K562 (cell line): ENCODE measurements around the gene ZNF544. TPM values are rescaled to one million over a fixed set of nuclear protein-coding genes. Genes with fewer than 3 reads are reported as not detected.

Source experiments
- BCL6 ChIP-seq: fragments of 250-450 bp; sonication (Bioruptor Pico); IDR thresholded peaks from 2 replicates; pipeline ENCODE4 v1.4.0; 2020
- EZH2 ChIP-seq: IDR thresholded peaks from 2 replicates; pipeline ENCODE4 v1.6.1; 2012; ENCODE audit warnings: low read depth, mild to moderate bottlenecking, inconsistent platforms, low read length, borderline replicate concordance
- FOSL1 ChIP-seq: fragments of 200-800 bp; sonication (Bioruptor generic); conservative IDR thresholded peaks from 2 replicates; pipeline ENCODE4 v1.6.1; 2016; ENCODE audit warnings: missing genetic modification characterization, missing compliant biosample characterization
- FOXA3 ChIP-seq, 2 experiments: fragments of 450-650 bp in 1 of 2; sonication (generic) in 1 of 2; formaldehyde crosslinking; IDR thresholded peaks in 1 of 2; conservative IDR thresholded peaks in 1 of 2; 2 replicates each; pipeline versions ENCODE4 v1.4.0 to v1.8.0; 2020 to 2022; ENCODE audit warnings: mild to moderate bottlenecking in 2 of 2, missing genetic modification reagents in 1 of 2
- MEF2A ChIP-seq: IDR thresholded peaks from 2 replicates; pipeline ENCODE4 v1.6.1; 2011; ENCODE audit warnings: low read depth, mild to moderate bottlenecking, low read length, moderate library complexity; ENCODE audit not compliant: control insufficient read depth
- MYBL2 ChIP-seq, 2 experiments: fragments of 450-650 bp in 1 of 2; sonication (generic) in 1 of 2; formaldehyde crosslinking in 1 of 2; IDR thresholded peaks; 2 replicates each; pipeline versions ENCODE4 v1.6.1 to v1.8.1; 2017 to 2022; ENCODE audit warnings: borderline replicate concordance in 1 of 2, inconsistent platforms in 1 of 2, low read depth in 1 of 2, mild to moderate bottlenecking in 1 of 2, missing genetic modification reagents in 1 of 2, moderate library complexity in 1 of 2
- MYNN ChIP-seq, 2 experiments: sonication (generic); formaldehyde crosslinking in 1 of 2; IDR thresholded peaks; 2 replicates each; pipeline versions ENCODE4 v1.5.0 to v1.6.1; 2016 to 2020; ENCODE audit warnings: antibody characterized with exemption in 1 of 2, missing genetic modification reagents in 1 of 2
- PCBP1 ChIP-seq: fragments of 200-400 bp; formaldehyde crosslinking; IDR thresholded peaks from 2 replicates; pipeline ENCODE4 v1.6.1; 2018; ENCODE audit warnings: mild to moderate bottlenecking, low read depth, low read length; ENCODE audit not compliant: poor library complexity, severe bottlenecking
- PHB2 ChIP-seq: fragments of 450-650 bp; IDR thresholded peaks from 2 replicates; pipeline ENCODE4 v1.6.1; 2017; ENCODE audit warnings: low read depth
- PRMT5 ChIP-seq: sonication (generic); formaldehyde crosslinking; IDR thresholded peaks from 2 replicates; pipeline ENCODE4 v1.5.0; 2020; ENCODE audit warnings: missing genetic modification reagents
- RAD51 ChIP-seq: fragments of 450-650 bp; IDR thresholded peaks from 2 replicates; pipeline ENCODE4 v1.7.1; 2016; ENCODE audit warnings: low read depth, mild to moderate bottlenecking, borderline replicate concordance
- RHOXF2B ChIP-seq: fragments of 250-450 bp; sonication (Bioruptor Pico); conservative IDR thresholded peaks from 2 replicates; pipeline ENCODE4 v1.5.1; 2021
- SLC30A9 ChIP-seq: fragments of 250-450 bp; sonication (Bioruptor Pico); IDR thresholded peaks from 2 replicates; pipeline ENCODE4 v1.8.0; 2022; ENCODE audit warnings: mild to moderate bottlenecking, moderate library complexity
- polyA plus RNA-seq, 8 experiments: library from polyadenylated mRNA; depleted of rRNA in 4 of 8; stranded (reverse) in 5 of 8; unstranded in 3 of 8; fragments of >200 nt; fragmentation: Nextera tagmentation in 2 of 8; fragmentation: Illumina TruSeq in 1 of 8; extraction: Ambion mirVana in 2 of 8; extraction: Trizol in 1 of 8; gene quantifications; 2 replicates each; pipeline versions ENCODE4 v1.2.1 to v1.2.3, GENCODE V29; 2011 to 2014; ENCODE audit warnings: inconsistent platforms in 1 of 8, missing spikeins in 1 of 8
- total RNA-seq, 7 experiments: library from RNA; depleted of rRNA in 6 of 7; stranded (reverse); fragments of >200 nt in 6 of 7; fragmentation: Illumina TruSeq in 2 of 7; extraction: Trizol in 2 of 7; gene quantifications; 2 replicates each; pipeline versions ENCODE4 v1.2.1 to v1.2.3, GENCODE V29; 2011 to 2021; ENCODE audit warnings: low replicate concordance in 1 of 7
- TF ChIP-seq, protein P1 (sequence below): sonication (generic); formaldehyde crosslinking; IDR thresholded peaks from 2 replicates; pipeline ENCODE4 v1.8.0; 2022; ENCODE audit warnings: mild to moderate bottlenecking, missing genetic modification reagents
- TF ChIP-seq, protein P2 (sequence below): fragments of 450-650 bp; formaldehyde crosslinking; IDR thresholded peaks from 2 replicates; pipeline ENCODE4 v1.4.0; 2020; ENCODE audit warnings: mild to moderate bottlenecking, moderate library complexity
- TF ChIP-seq, protein P3 (sequence below): fragments of 250-450 bp; sonication (Bioruptor Pico); IDR thresholded peaks from 2 replicates; pipeline ENCODE4 v1.5.0; 2020; ENCODE audit warnings: mild to moderate bottlenecking, borderline replicate concordance
- TF ChIP-seq, protein P4 (sequence below): fragments of 250-450 bp; sonication (Bioruptor Pico); IDR thresholded peaks from 2 replicates; pipeline ENCODE4 v1.8.0; 2021; ENCODE audit warnings: mild to moderate bottlenecking, moderate library complexity

Gene ZNF544
- total and polyA plus RNA-seq, 9 of the 15 experiments (the other 6 are each of a cell fraction or from before 2014, with no cell fraction given), result 23.6 to 59.0 (median 41.4) TPM

DNA sequence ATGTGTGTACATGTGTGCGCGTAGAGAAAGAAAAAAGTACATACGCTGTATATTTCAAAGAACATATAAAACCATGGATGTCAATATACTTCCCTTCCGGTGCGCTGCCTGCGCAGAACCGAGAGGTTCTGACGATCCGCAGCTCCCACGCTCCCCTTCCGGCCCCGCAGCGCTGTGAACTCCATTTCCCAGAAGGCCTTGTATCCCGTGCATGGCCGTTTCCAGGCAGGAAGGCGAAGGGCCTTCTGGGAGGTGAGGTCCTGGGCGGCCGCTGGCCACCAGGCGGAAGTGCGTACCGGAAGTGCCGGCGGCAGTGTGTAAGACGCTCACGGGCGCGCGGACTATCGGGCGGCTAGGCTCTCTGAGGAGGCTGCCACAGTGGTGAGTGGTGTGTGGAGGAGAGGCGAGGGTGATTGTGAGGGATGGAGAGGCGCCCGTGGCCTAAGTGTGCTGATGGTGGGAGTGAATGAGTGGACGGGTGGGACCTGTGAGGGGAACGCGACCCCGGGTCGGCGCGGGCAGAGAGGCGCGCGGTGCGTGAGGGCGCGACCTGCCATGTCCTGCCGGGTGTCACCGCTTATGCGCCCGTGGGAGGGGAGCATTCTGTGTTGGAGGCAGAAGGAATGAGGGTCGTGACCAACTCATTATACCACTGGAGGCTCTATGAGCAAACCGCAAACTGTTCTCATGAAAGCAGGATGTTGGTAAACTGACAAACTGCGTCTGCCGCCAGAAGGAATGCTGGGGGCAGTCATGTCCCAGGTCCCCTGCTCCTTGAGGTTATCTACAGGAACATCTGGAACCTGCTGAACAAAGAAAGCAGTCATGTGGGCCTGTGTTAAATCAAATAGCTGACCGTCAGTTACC lies 76.6 kb downstream of the ZNF544 start, which contains the start of gene ERVK3-1 (continued):
- TF ChIP-seq MYBL2 (IDR thresholded peaks at IDR 0.05; ENCODE audit: low read depth) (no peak), MYBL2 (CRISPR knock-in tag; IDR thresholded peaks at IDR 0.05; ENCODE audit: borderline replicate concordance) (no peak), PCBP1 (no peak), FOXA3 (CRISPR knock-in tag; conservative IDR thresholded peaks at IDR 0.05 in 1 of 2, IDR thresholded peaks at IDR 0.05 in 1 of 2) (peak in 1 of 2 experiments; percentile 65; a peak in 2 of 4 replicates), SLC30A9 (CRISPR knock-in tag) (no peak), PRMT5 (CRISPR knock-in tag) (no peak), RHOXF2B (CRISPR knock-in tag) (no peak), RAD51 (no peak), MYNN (IDR thresholded peaks at IDR 0.05) (no peak), MYNN (CRISPR knock-in tag; IDR thresholded peaks at IDR 0.05) (no peak), PHB2 (no peak), FOSL1 (tag) (no peak), BCL6 (CRISPR knock-in tag) (no peak), MEF2A (no peak), EZH2 (no peak)
- TF ChIP-seq, protein P1, sequence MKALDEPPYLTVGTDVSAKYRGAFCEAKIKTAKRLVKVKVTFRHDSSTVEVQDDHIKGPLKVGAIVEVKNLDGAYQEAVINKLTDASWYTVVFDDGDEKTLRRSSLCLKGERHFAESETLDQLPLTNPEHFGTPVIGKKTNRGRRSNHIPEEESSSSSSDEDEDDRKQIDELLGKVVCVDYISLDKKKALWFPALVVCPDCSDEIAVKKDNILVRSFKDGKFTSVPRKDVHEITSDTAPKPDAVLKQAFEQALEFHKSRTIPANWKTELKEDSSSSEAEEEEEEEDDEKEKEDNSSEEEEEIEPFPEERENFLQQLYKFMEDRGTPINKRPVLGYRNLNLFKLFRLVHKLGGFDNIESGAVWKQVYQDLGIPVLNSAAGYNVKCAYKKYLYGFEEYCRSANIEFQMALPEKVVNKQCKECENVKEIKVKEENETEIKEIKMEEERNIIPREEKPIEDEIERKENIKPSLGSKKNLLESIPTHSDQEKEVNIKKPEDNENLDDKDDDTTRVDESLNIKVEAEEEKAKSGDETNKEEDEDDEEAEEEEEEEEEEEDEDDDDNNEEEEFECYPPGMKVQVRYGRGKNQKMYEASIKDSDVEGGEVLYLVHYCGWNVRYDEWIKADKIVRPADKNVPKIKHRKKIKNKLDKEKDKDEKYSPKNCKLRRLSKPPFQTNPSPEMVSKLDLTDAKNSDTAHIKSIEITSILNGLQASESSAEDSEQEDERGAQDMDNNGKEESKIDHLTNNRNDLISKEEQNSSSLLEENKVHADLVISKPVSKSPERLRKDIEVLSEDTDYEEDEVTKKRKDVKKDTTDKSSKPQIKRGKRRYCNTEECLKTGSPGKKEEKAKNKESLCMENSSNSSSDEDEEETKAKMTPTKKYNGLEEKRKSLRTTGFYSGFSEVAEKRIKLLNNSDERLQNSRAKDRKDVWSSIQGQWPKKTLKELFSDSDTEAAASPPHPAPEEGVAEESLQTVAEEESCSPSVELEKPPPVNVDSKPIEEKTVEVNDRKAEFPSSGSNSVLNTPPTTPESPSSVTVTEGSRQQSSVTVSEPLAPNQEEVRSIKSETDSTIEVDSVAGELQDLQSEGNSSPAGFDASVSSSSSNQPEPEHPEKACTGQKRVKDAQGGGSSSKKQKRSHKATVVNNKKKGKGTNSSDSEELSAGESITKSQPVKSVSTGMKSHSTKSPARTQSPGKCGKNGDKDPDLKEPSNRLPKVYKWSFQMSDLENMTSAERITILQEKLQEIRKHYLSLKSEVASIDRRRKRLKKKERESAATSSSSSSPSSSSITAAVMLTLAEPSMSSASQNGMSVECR, result peak; percentile 95
- TF ChIP-seq, protein P2, sequence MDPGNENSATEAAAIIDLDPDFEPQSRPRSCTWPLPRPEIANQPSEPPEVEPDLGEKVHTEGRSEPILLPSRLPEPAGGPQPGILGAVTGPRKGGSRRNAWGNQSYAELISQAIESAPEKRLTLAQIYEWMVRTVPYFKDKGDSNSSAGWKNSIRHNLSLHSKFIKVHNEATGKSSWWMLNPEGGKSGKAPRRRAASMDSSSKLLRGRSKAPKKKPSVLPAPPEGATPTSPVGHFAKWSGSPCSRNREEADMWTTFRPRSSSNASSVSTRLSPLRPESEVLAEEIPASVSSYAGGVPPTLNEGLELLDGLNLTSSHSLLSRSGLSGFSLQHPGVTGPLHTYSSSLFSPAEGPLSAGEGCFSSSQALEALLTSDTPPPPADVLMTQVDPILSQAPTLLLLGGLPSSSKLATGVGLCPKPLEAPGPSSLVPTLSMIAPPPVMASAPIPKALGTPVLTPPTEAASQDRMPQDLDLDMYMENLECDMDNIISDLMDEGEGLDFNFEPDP (CRISPR knock-in tag), result no peak
- TF ChIP-seq, protein P3, sequence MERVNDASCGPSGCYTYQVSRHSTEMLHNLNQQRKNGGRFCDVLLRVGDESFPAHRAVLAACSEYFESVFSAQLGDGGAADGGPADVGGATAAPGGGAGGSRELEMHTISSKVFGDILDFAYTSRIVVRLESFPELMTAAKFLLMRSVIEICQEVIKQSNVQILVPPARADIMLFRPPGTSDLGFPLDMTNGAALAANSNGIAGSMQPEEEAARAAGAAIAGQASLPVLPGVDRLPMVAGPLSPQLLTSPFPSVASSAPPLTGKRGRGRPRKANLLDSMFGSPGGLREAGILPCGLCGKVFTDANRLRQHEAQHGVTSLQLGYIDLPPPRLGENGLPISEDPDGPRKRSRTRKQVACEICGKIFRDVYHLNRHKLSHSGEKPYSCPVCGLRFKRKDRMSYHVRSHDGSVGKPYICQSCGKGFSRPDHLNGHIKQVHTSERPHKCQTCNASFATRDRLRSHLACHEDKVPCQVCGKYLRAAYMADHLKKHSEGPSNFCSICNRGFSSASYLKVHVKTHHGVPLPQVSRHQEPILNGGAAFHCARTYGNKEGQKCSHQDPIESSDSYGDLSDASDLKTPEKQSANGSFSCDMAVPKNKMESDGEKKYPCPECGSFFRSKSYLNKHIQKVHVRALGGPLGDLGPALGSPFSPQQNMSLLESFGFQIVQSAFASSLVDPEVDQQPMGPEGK, result no peak
- TF ChIP-seq, protein P4, sequence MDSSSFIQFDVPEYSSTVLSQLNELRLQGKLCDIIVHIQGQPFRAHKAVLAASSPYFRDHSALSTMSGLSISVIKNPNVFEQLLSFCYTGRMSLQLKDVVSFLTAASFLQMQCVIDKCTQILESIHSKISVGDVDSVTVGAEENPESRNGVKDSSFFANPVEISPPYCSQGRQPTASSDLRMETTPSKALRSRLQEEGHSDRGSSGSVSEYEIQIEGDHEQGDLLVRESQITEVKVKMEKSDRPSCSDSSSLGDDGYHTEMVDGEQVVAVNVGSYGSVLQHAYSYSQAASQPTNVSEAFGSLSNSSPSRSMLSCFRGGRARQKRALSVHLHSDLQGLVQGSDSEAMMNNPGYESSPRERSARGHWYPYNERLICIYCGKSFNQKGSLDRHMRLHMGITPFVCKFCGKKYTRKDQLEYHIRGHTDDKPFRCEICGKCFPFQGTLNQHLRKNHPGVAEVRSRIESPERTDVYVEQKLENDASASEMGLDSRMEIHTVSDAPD, result no peak
